ENCODE data around the gene PSMD8.

DNA sequence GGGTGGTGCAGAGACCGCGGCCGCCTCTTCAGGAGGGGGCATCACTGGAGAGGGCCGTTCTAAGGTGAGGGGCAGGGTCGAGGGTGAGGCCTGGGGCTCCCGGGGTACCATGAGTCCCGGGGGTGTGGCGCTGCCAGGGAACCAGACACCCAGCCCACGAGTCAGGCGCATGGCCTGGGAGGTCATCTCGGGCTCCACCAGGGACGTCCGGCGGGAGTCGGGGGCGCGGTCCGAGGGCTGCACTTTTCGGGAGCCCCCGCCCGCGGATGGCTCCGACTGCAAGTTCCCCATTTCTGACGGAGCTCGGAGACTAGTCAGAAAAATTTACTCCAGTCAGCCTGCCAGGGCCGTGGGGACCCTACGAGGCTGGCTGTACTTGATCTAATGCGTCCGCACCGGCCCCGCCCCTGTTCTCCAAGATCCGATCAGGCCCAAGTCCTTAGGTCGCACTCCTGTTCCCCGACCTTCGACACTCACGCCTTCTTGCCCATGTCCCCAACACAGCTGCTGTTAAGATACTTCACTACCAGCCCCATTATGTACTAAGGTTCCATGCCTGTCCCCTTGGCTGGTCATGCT, 12.7 kb downstream of the PSMD8 start:
- TF ChIP-seq CTCF (conservative IDR thresholded peaks at IDR 0.05; ENCODE audit: low read depth, low read length) (no peak), EZH2 (IDR thresholded peaks at IDR 0.05; ENCODE audit: low read length, unreplicated experiment) (no peak), EZH2phosphoT487 (IDR thresholded peaks at IDR 0.05; ENCODE audit: borderline replicate concordance, low read length) (no peak)

All from PC-3 (cell line).